Spinal cord (tissue), 10 donors: ENCODE results near the gene SCAF1. TPM values are rescaled to one million over a fixed set of nuclear protein-coding genes. Genes with fewer than 3 reads are reported as not detected.

Experiments
- DNase-seq, 6 donors: peaks; one replicate each; pipeline versions ENCODE4 v3.0.0 to v3.0.0-alpha.2; 2013 to 2015; ENCODE audit warnings: low spot score in 6 of 6, low read depth in 4 of 6
- H3K27ac ChIP-seq: one replicate; pipeline ENCODE4 v1.5.1; 2013; ENCODE audit warnings: low read depth, low read length, control low read depth
- H3K27me3 ChIP-seq: one replicate; pipeline ENCODE4 v1.6.1; 2013; ENCODE audit warnings: low read length; ENCODE audit not compliant: control insufficient read depth, insufficient read depth
- H3K36me3 ChIP-seq: one replicate; pipeline ENCODE4 v1.6.1; 2013; ENCODE audit warnings: low read length; ENCODE audit not compliant: control insufficient read depth, insufficient read depth
- H3K4me1 ChIP-seq: one replicate; pipeline ENCODE4 v1.6.1; 2013; ENCODE audit warnings: low read length; ENCODE audit not compliant: control insufficient read depth, insufficient read depth
- H3K4me3 ChIP-seq: one replicate; pipeline ENCODE4 v1.5.1; 2013; ENCODE audit warnings: low read depth, low read length, control low read depth
- H3K9me3 ChIP-seq: one replicate; pipeline ENCODE4 v1.6.1; 2013; ENCODE audit warnings: low read length; ENCODE audit not compliant: control insufficient read depth, insufficient read depth
- WGBS: methylation state at CpG from one replicate; pipeline ENCODE4 v1.1.5; 2013; ENCODE audit warnings: missing lambda C conversion rate; ENCODE audit not compliant: insufficient coverage; 5-methylcytosine and 5-hydroxymethylcytosine counted together
- polyA plus RNA-seq, 2 donors: library from polyadenylated mRNA; unstranded; fragments of 120-200 nt; gene quantifications; one replicate each; pipeline ENCODE4 v1.2.1, GENCODE V29; 2013; ENCODE audit not compliant: insufficient read length in 2 of 2
- total RNA-seq, 2 donors: library from RNA; depleted of rRNA in 1 of 2; stranded (reverse); fragments of 120-200 nt in 1 of 2; fragments of >200 nt in 1 of 2; gene quantifications; one replicate each; pipeline versions ENCODE4 v1.2.3 to v1.2.4, GENCODE V29; 2013 to 2014
- donor health status: healthy.

The SCAF1 gene
- total and polyA plus RNA-seq, 4 donors, result 11.8 to 70.8 (median 39.2) TPM

DNA sequence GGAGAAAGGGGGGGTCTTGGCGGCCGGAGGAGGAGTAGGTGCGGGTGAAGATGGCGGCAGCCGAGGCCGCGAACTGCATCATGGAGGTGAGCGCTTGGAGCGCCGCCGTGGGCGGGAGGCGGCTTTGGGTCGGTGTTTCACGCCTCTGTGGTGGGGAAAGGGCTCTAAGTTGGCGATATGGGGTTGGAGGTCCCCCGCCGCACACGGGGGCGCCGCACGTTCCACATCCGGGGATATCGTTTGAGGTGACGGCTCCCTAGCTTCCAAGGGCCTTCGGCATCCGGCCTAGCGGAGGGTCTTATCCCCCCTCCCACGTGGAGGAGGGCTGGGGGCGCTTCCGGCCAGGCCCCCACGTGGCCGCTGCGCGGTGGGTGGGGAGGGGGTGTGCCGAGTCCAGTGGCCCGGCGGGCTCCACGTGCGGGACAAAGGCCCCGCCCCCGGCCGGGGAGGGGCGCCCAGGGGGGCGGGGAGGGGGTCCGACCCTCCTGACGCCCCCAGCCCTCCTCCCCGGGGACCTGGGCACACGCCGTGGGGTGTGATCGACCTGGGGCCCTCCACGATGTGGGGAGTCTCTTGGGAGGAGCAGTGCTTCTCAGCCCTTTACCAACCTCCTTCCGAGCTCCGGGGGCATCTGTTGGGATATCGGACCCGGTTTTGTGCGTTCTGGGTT is 35.4 kb downstream of the SCAF1 start, which contains the start of gene PRMT1:
PRMT1 (plus strand) TSS at position 41 of the 670 bp plus-strand sequence; CDS start at position 51, 10 bp downstream.
- Histone ChIP-seq H3K4me3 (peak within 1 kb of the TSS; percentile 100), H3K9me3 (no peaks in the 10 kb centered on the region), H3K27me3 (no peaks in the 10 kb centered on the region), H3K4me1 (peaks cover 48% of the 10 kb centered on the region), H3K27ac (peak within 1 kb of the TSS; percentile 97), H3K36me3 (peaks cover 29% of the 10 kb centered on the region)
- no peak for DNase-seq
- WGBS, result under 1% methylated on average over 30 of the region's 57 CpGs

- Histone ChIP-seq H3K9me3 (no peaks in the 10 kb centered on the region), H3K4me1 (peaks cover 47% of the 10 kb centered on the region), H3K27ac (peak overlapping the region; percentile 97), H3K4me3 (peak overlapping the region; percentile 100), H3K36me3 (peaks cover 34% of the 10 kb centered on the region), H3K27me3 (no peaks in the 10 kb centered on the region)
- WGBS, result 2% methylated on average over 9 of the region's 21 CpGs
- DNase-seq, result peak in 2 of 6 donors; percentile 92 to 94
Observed at GRCh38 chr19:49677901-49678674, 36.1 kb downstream of the SCAF1 start.

GRCh38 chr19:49678985-49679770 is 37.2 kb downstream of the SCAF1 start:
- WGBS, result 58% methylated on average over 3 of the region's 12 CpGs
- no peaks in the 10 kb centered on the region for H3K9me3 ChIP-seq
- peaks cover 47% of the 10 kb centered on the region for H3K4me1 ChIP-seq
- no peak overlapping the region for H3K27ac ChIP-seq
- peaks cover 45% of the 10 kb centered on the region for H3K36me3 ChIP-seq
- no peaks in the 10 kb centered on the region for H3K27me3 ChIP-seq
- DNase-seq, result no peak
- H3K4me3 ChIP-seq, result no peak overlapping the region

DNA sequence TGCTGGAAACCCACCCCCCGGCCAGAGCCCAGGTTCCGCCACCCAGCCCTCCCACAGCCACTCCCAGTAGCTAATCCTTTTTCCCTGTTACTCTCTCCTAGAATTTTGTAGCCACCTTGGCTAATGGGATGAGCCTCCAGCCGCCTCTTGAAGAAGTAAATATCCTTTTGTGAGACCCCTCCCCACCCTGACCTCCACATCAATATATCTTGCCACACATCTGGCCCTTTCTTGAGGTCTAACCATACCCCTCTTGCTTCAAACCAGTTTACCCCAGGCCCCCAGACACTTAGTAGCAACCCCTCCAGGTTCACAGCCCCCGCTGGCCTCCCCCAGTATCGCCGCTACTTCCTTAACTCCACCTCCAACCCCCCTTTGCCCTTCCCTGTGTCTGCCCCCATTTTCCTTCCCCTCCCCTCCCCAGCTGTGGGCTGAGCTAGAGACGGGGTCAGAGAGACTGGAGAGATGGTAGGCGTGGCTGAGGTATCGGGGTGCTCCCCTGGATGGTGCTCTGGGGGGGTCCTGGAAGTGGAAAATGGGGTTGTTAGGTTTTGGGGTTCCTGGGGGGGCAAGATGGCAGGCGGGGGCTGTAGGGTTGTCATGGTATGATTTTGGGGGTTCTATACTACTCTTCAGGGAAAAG is 37.9 kb downstream of the SCAF1 start:
- peak overlapping the region; percentile 90 for H3K27ac ChIP-seq
- no peaks in the 10 kb centered on the region for H3K9me3 ChIP-seq
- H3K36me3 ChIP-seq, result peaks cover 52% of the 10 kb centered on the region
- H3K4me3 ChIP-seq, result peak overlapping the region; percentile 10
- no peak for DNase-seq
- 33% methylated on average over 6 of the region's 10 CpGs for WGBS
- peaks cover 47% of the 10 kb centered on the region for H3K4me1 ChIP-seq
- no peaks in the 10 kb centered on the region for H3K27me3 ChIP-seq

GRCh38 chr19:49680421-49681351 is 38.7 kb downstream of the SCAF1 start:
- 35% methylated on average over 36 of the region's 40 CpGs for WGBS
- DNase-seq, result peak in 5 of 6 donors; percentile 87 to 98 (median 89)
- peaks cover 60% of the 10 kb centered on the region for H3K36me3 ChIP-seq
- H3K4me3 ChIP-seq, result peak overlapping the region; percentile 10
- H3K4me1 ChIP-seq, result peaks cover 46% of the 10 kb centered on the region
- peak overlapping the region; percentile 90 for H3K27ac ChIP-seq
- H3K27me3 ChIP-seq, result no peaks in the 10 kb centered on the region
- no peaks in the 10 kb centered on the region for H3K9me3 ChIP-seq

DNA sequence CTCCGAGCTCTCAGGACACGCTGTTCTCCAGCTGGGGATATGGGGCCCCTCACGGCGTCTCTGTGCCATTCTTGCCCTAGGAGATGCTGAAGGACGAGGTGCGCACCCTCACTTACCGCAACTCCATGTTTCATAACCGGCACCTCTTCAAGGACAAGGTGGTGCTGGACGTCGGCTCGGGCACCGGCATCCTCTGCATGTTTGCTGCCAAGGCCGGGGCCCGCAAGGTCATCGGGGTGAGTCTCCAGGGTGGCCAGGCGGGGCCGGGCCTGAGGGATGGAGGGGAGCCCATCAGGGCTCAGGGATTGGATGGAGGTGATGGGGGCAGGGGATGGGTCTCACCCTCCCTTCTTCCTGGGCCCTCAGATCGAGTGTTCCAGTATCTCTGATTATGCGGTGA is 39.8 kb downstream of the SCAF1 start:
- WGBS, result 95% methylated on average over 17 of the region's 19 CpGs
- no peaks in the 10 kb centered on the region for H3K27me3 ChIP-seq
- peaks cover 39% of the 10 kb centered on the region for H3K4me1 ChIP-seq
- H3K9me3 ChIP-seq, result no peaks in the 10 kb centered on the region
- no peak overlapping the region for H3K4me3 ChIP-seq
- DNase-seq, result no peak
- peaks cover 70% of the 10 kb centered on the region for H3K36me3 ChIP-seq
- no peak overlapping the region for H3K27ac ChIP-seq

DNA sequence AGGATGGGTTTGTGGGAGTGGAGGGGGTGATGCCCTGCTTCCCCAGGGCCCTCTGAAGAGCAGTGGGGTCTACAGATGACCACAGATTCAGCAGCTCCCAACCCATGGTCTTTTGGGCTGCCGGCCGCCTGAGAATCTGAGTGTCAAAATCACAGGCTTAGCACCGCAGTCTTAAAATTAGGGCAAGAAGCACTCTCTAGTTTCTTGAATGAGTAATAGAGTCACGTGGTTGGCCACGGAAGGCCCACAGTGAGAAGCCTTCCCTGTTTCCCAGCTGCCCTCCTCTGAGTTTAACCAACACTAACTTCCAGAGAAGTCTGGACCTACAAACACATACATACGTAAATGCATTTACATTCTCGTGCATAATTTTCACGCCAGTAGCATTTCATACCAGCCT is 40.3 kb downstream of the SCAF1 start:
- WGBS, result 96% methylated on average over 6 of the region's 8 CpGs
- H3K27ac ChIP-seq, result no peak overlapping the region
- H3K27me3 ChIP-seq, result no peaks in the 10 kb centered on the region
- peaks cover 39% of the 10 kb centered on the region for H3K4me1 ChIP-seq
- no peak overlapping the region for H3K4me3 ChIP-seq
- H3K36me3 ChIP-seq, result peaks cover 74% of the 10 kb centered on the region
- H3K9me3 ChIP-seq, result no peaks in the 10 kb centered on the region
- no peak for DNase-seq

DNA sequence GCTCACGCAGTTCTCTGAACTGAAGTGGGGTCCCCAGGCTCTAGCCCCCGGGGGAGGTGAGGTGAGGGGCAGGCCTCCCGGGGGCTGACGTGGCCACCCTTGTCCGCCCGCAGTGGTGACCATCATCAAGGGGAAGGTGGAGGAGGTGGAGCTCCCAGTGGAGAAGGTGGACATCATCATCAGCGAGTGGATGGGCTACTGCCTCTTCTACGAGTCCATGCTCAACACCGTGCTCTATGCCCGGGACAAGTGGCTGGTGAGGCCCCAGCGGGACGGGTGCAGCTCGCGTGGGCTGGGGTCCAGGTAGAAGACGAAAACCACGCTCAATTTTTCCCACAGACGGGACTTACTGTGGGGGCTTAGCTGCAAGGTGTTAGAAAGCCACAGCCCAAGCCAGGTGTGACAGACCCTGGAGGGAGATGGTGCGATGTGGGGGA is 41.8 kb downstream of the SCAF1 start:
- no peak for DNase-seq
- Histone ChIP-seq H3K27me3 (no peaks in the 10 kb centered on the region), H3K27ac (no peak overlapping the region), H3K9me3 (no peaks in the 10 kb centered on the region), H3K4me3 (no peak overlapping the region), H3K36me3 (peaks cover 90% of the 10 kb centered on the region), H3K4me1 (peaks cover 34% of the 10 kb centered on the region)
- 95% methylated on average over 18 of the region's 18 CpGs for WGBS
